ENCODE measurements around the gene ABHD2. TPM values are rescaled to one million over a fixed set of nuclear protein-coding genes. Genes with fewer than 3 reads are reported as not detected.

Gene ABHD2
- total and polyA plus RNA-seq, 2 donors (not counting 3 experiments of a cell fraction or from before 2014, with no cell fraction given) = 14.0 to 62.2 TPM

DNA sequence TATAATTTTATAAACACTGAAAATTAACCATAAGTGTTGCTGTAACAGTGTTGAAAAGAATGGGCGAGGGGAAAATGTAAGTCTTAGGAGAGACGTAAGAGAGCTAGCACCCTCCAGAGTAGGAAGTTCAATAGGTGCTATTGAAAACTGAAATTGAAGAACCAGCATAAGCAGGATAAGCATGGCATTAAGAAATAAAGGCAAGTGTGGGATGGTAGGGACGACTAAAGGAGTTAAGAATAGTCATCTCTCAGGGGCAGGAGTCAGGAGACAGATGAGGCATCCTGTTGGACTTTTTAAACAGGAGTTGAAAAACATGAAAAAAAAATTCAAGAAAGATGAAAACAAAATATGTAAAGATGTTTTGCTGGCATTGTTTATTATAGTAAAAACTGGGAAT, 43.5 kb downstream of the ABHD2 start:
- H3K9me3 ChIP-seq (replicated peaks; ENCODE audit: control insufficient read depth, insufficient read depth, low read length) = no peaks in the 10 kb centered on the region
- no peaks in the 10 kb centered on the region for H3K27me3 ChIP-seq (ENCODE audit: control insufficient read depth in 2 of 2, insufficient read depth in 2 of 2, low read length in 2 of 2)
- H3K9me1 ChIP-seq (replicated peaks; ENCODE audit: control insufficient read depth, extremely low read depth, insufficient read depth, low read length) = no peaks in the 10 kb centered on the region
- peak overlapping the region; percentile 33 for H3K27ac ChIP-seq (ENCODE audit: insufficient read depth, low read depth, low read length)
- POLR2A ChIA-PET = no interaction called here
- H2AFZ ChIP-seq (ENCODE audit: low read depth, low read length) = no peak overlapping the region
- H3K4me2 ChIP-seq (ENCODE audit: insufficient read depth, low read length) = no peak overlapping the region
- DNase-seq (ENCODE audit: low read depth, low spot score) (no peak), FAIRE-seq (no peak)
- peaks cover 43% of the 10 kb centered on the region for H3K4me1 ChIP-seq (ENCODE audit: control insufficient read depth, extremely low read depth, insufficient read depth, low read length)
- H3K79me2 ChIP-seq (ENCODE audit: control insufficient read depth, insufficient read depth, low read length) = peaks cover 3% of the 10 kb centered on the region
- intact Hi-C loops (cut with micrococcal nuclease) = loop anchor here (1.0 kb wide), 3 partner anchors 12 to 36 kb away; no protein-coding TSS in a partner anchor
- TF ChIP-seq, protein P1, sequence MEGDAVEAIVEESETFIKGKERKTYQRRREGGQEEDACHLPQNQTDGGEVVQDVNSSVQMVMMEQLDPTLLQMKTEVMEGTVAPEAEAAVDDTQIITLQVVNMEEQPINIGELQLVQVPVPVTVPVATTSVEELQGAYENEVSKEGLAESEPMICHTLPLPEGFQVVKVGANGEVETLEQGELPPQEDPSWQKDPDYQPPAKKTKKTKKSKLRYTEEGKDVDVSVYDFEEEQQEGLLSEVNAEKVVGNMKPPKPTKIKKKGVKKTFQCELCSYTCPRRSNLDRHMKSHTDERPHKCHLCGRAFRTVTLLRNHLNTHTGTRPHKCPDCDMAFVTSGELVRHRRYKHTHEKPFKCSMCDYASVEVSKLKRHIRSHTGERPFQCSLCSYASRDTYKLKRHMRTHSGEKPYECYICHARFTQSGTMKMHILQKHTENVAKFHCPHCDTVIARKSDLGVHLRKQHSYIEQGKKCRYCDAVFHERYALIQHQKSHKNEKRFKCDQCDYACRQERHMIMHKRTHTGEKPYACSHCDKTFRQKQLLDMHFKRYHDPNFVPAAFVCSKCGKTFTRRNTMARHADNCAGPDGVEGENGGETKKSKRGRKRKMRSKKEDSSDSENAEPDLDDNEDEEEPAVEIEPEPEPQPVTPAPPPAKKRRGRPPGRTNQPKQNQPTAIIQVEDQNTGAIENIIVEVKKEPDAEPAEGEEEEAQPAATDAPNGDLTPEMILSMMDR (IDR thresholded peaks at IDR 0.05; ENCODE audit: extremely low read depth in 1 of 2, insufficient read depth in 1 of 2, low read depth in 1 of 2, low read length in 2 of 2) = no peak
- TF ChIP-seq, protein P2, sequence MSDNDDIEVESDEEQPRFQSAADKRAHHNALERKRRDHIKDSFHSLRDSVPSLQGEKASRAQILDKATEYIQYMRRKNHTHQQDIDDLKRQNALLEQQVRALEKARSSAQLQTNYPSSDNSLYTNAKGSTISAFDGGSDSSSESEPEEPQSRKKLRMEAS (IDR thresholded peaks at IDR 0.05; ENCODE audit: insufficient read depth, insufficient read length) = no peak
- no peak for TF ChIP-seq GATA2 (IDR thresholded peaks at IDR 0.05; ENCODE audit: insufficient read depth, insufficient read length, low read depth, low read length)
- TF ChIP-seq MYC (IDR thresholded peaks at IDR 0.05; ENCODE audit: low read depth, low read length) = no peak
- TF ChIP-seq EZH2 (IDR thresholded peaks at IDR 0.05; ENCODE audit: borderline replicate concordance, low read depth, low read length, severe bottlenecking) = no peak
- no peak for TF ChIP-seq POLR2A (IDR thresholded peaks at IDR 0.05; ENCODE audit: low read depth, low read length)
- TF ChIP-seq FOS (IDR thresholded peaks at IDR 0.05; ENCODE audit: borderline replicate concordance, insufficient read depth, low read length) = no peak
- TF ChIP-seq POLR2AphosphoS5 (IDR thresholded peaks at IDR 0.05; ENCODE audit: insufficient read depth, low read depth, low read length) = no peak
- no peak for TF ChIP-seq JUN (IDR thresholded peaks at IDR 0.05; ENCODE audit: borderline replicate concordance, insufficient read depth, insufficient read length, low read depth)
- dilution Hi-C loops (cut with MboI; ENCODE audit: extremely low pct_ligation_motif_present, low sequenced_read_pairs) = no loop called here
- CTCF ChIA-PET = interaction anchor here (1.1 to 3.1 kb wide), 11 partner anchors 8 to 75 kb away, joined by 3 to 32 read pairs (median 13); partner anchors contain the start of gene ABHD2
- H3K9ac ChIP-seq (replicated peaks; ENCODE audit: extremely low read depth, insufficient read depth, low read length) = no peak overlapping the region
- no peak overlapping the region for H3K4me3 ChIP-seq (replicated peaks in 1 of 3; ENCODE audit: insufficient read depth in 1 of 3, low read depth in 1 of 3, low read length in 3 of 3)
- H3K36me3 ChIP-seq (ENCODE audit: control insufficient read depth in 2 of 2, extremely low read depth in 1 of 2, insufficient read depth in 2 of 2, low read length in 2 of 2) = no peaks in the 10 kb centered on the region
- no TSS peak for BruUV-seq (replicated peaks)
- no peaks in the 10 kb centered on the region for H4K20me1 ChIP-seq (replicated peaks; ENCODE audit: control insufficient read depth, extremely low read depth, insufficient read depth, low read length)

Measured in endothelial cell of umbilical vein (primary cell).